ENCODE measurements around the gene HSPB9.

HSPB9 gene

GRCh38 chr17:42101513-42102292, 20.9 kb upstream of the HSPB9 start:
- peak; percentile 87 for DNase-seq

GRCh38 chr17:42103221-42103954, 19.2 kb upstream of the HSPB9 start:
- DNase-seq: no peak

GRCh38 chr17:42104264-42104663, 18.3 kb upstream of the HSPB9 start:
- no peak for DNase-seq

GRCh38 chr17:42106009-42106408, 16.6 kb upstream of the HSPB9 start:
- no peak for DNase-seq

- DNase-seq: no peak
These were observed 15.5 kb upstream of the HSPB9 start for GRCh38 chr17:42107124-42107523.

GRCh38 chr17:42107597-42108576, 14.7 kb upstream of the HSPB9 start:
- peak; percentile 96 for DNase-seq

- no peak for DNase-seq
These were observed 13.5 kb upstream of the HSPB9 start for GRCh38 chr17:42109086-42109485.

GRCh38 chr17:42110301-42111264, 12.0 kb upstream of the HSPB9 start:
- DNase-seq: no peak

GRCh38 chr17:42111265-42111636, 11.4 kb upstream of the HSPB9 start:
- no peak for DNase-seq

- peak; percentile 55 for DNase-seq
These were observed 10.6 kb upstream of the HSPB9 start for GRCh38 chr17:42111871-42112551.

GRCh38 chr17:42112552-42113176, 9.9 kb upstream of the HSPB9 start, which contains the start of gene DHX58:
Gene DHX58 (minus strand): TSS chr17:42112714. CDS start chr17:42111892, 822 bp downstream.
- peak; percentile 95 for DNase-seq

- no peak for DNase-seq
These were observed 9.1 kb upstream of the HSPB9 start for GRCh38 chr17:42113293-42114069.

GRCh38 chr17:42114118-42114517, 8.5 kb upstream of the HSPB9 start:
- DNase-seq: no peak

GRCh38 chr17:42116705-42117396, 5.8 kb upstream of the HSPB9 start:
- DNase-seq: peak; percentile 93

GRCh38 chr17:42117397-42118125, 5.0 kb upstream of the HSPB9 start:
- DNase-seq: no peak

GRCh38 chr17:42118126-42118510, 4.5 kb upstream of the HSPB9 start:
- no peak for DNase-seq

GRCh38 chr17:42118545-42118944, 4.1 kb upstream of the HSPB9 start:
- peak; percentile 71 for DNase-seq

GRCh38 chr17:42119301-42119700, 3.3 kb upstream of the HSPB9 start:
- no peak for DNase-seq
